Neural crest cell (in vitro differentiated cells): Measurements from ENCODE around the gene ANKRD10. TPM values are rescaled to one million over a fixed set of nuclear protein-coding genes. Genes with fewer than 3 reads are reported as not detected.

Experiments used
- DNase-seq: peaks from one replicate; pipeline ENCODE4 v3.0.0; 2021; ENCODE audit warnings: low read depth, mixed read lengths, low spot score
- H3K27ac Mint-ChIP-seq: one replicate; pipeline ENCODE4 v1.8.0; 2021; ENCODE audit warnings: mild to moderate bottlenecking, mixed read lengths; ENCODE audit not compliant: unreplicated experiment
- H3K27me3 Mint-ChIP-seq: 2 replicates; pipeline ENCODE4 v1.8.0; 2021; ENCODE audit warnings: low read depth, mild to moderate bottlenecking, mixed read lengths
- H3K36me3 Mint-ChIP-seq: 2 replicates; pipeline ENCODE4 v1.8.0; 2021; ENCODE audit warnings: low read depth, mild to moderate bottlenecking, mixed read lengths
- H3K4me1 Mint-ChIP-seq: 2 replicates; pipeline ENCODE4 v1.8.0; 2021; ENCODE audit warnings: mixed read lengths
- H3K4me3 Mint-ChIP-seq: one replicate; pipeline ENCODE4 v1.8.0; 2021; ENCODE audit warnings: mild to moderate bottlenecking, mixed read lengths
- H3K9me3 Mint-ChIP-seq: 2 replicates; pipeline ENCODE4 v1.8.0; 2021; ENCODE audit warnings: mixed read lengths
- CTCF ChIP-seq: fragments of 200-600 bp; sonication (generic); conservative IDR thresholded peaks from 2 replicates; pipeline ENCODE4 v1.5.0; 2021; ENCODE audit warnings: antibody characterized with exemption, mild to moderate bottlenecking
- total RNA-seq: library from RNA; stranded (reverse); gene quantifications from 2 replicates; pipeline ENCODE4 v1.2.1, GENCODE V29; 2021

ANKRD10 gene
- total RNA-seq, 1 donor from 2014 or later: 204 TPM

GRCh38 chr13:110888390-110888789 lies 26.5 kb downstream of the ANKRD10 start:
- Mint-ChIP-seq H3K4me3 (peak overlapping the region; percentile 21), H3K9me3 (no peaks in the 10 kb centered on the region), H3K27me3 (no peaks in the 10 kb centered on the region), H3K4me1 (peaks cover 53% of the 10 kb centered on the region), H3K27ac (peak overlapping the region; percentile 95), H3K36me3 (peaks cover 6% of the 10 kb centered on the region)
- TF ChIP-seq CTCF: no peak
- DNase-seq: no peak

GRCh38 chr13:110887597-110888333 lies 27.1 kb downstream of the ANKRD10 start:
- Mint-ChIP-seq H3K27ac (peak overlapping the region; percentile 95), H3K4me1 (peaks cover 53% of the 10 kb centered on the region), H3K36me3 (peaks cover 2% of the 10 kb centered on the region), H3K4me3 (peak overlapping the region; percentile 21), H3K9me3 (no peaks in the 10 kb centered on the region), H3K27me3 (no peaks in the 10 kb centered on the region)
- TF ChIP-seq CTCF: no peak
- no peak for DNase-seq

GRCh38 chr13:110886870-110887596 lies 27.8 kb downstream of the ANKRD10 start:
- no peaks in the 10 kb centered on the region for H3K27me3 Mint-ChIP-seq
- H3K4me1 Mint-ChIP-seq: peaks cover 53% of the 10 kb centered on the region
- H3K27ac Mint-ChIP-seq: no peak overlapping the region
- no peak overlapping the region for H3K4me3 Mint-ChIP-seq
- DNase-seq: no peak
- no peak for TF ChIP-seq CTCF
- H3K9me3 Mint-ChIP-seq: no peaks in the 10 kb centered on the region
- no peaks in the 10 kb centered on the region for H3K36me3 Mint-ChIP-seq

- DNase-seq: no peak
- H3K4me3 Mint-ChIP-seq: no peak overlapping the region
- no peaks in the 10 kb centered on the region for H3K27me3 Mint-ChIP-seq
- H3K4me1 Mint-ChIP-seq: peaks cover 53% of the 10 kb centered on the region
- no peaks in the 10 kb centered on the region for H3K36me3 Mint-ChIP-seq
- no peaks in the 10 kb centered on the region for H3K9me3 Mint-ChIP-seq
- no peak for TF ChIP-seq CTCF
- H3K27ac Mint-ChIP-seq: peak overlapping the region; percentile 64
Observed at GRCh38 chr13:110885966-110886869, 28.7 kb downstream of the ANKRD10 start.

GRCh38 chr13:110885516-110885915 lies 29.4 kb downstream of the ANKRD10 start:
- no peak for DNase-seq
- Mint-ChIP-seq H3K27ac (no peak overlapping the region), H3K4me3 (no peak overlapping the region), H3K27me3 (no peaks in the 10 kb centered on the region), H3K4me1 (peaks cover 53% of the 10 kb centered on the region), H3K9me3 (no peaks in the 10 kb centered on the region), H3K36me3 (no peaks in the 10 kb centered on the region)
- TF ChIP-seq CTCF: no peak
